ENCODE data around the gene CTSW. TPM values are rescaled to one million over a fixed set of nuclear protein-coding genes. Genes with fewer than 3 reads are reported as not detected.

Gene CTSW
- total RNA-seq, 6 donors from 2014 or later: 2.1 to 20.7 (median 11.4) TPM

DNA sequence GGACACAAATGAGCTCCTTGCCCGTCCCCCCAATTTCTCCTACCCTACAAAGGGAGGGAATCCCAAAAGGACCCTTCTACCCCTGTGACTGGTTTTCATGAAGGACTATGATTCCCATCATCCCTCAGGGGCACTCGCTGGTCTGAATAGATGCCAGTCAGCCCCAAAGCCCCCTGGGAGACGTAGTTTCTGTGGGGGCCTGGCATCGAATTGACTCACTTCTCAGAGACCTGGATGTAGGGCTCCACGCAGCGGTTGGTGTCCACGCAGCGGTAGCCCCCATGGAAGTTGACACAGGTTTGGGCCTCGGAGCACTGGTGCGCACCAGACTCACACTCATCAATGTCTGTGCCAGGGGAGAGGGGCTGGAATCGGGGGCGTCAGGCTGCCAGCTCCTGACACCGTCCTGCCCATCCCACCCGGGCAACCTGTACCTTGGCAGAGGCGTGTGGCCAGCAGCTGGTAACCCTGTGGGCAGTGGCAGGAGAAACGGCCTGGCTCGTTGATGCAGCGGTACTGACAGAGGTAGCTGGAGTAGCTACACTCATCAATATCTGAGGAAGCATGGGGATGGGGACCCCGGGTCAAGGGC lies 11.5 kb upstream of the CTSW start:
- WGBS, 2 donors: 95 to 96% methylated on average over 16 to 19 of the region's 19 CpGs
- peaks cover 16 to 76% (median 43%) of the 10 kb centered on the region in 4 donors for H3K36me3 ChIP-seq
- H3K27me3 ChIP-seq: no peaks in the 10 kb centered on the region
- H3K4me1 ChIP-seq: peaks cover 12 to 35% (median 22%) of the 10 kb centered on the region in 4 donors
- no peak for TF ChIP-seq POLR2A (IDR thresholded peaks at IDR 0.05)
- TF ChIP-seq, protein P1, sequence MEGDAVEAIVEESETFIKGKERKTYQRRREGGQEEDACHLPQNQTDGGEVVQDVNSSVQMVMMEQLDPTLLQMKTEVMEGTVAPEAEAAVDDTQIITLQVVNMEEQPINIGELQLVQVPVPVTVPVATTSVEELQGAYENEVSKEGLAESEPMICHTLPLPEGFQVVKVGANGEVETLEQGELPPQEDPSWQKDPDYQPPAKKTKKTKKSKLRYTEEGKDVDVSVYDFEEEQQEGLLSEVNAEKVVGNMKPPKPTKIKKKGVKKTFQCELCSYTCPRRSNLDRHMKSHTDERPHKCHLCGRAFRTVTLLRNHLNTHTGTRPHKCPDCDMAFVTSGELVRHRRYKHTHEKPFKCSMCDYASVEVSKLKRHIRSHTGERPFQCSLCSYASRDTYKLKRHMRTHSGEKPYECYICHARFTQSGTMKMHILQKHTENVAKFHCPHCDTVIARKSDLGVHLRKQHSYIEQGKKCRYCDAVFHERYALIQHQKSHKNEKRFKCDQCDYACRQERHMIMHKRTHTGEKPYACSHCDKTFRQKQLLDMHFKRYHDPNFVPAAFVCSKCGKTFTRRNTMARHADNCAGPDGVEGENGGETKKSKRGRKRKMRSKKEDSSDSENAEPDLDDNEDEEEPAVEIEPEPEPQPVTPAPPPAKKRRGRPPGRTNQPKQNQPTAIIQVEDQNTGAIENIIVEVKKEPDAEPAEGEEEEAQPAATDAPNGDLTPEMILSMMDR (IDR thresholded peaks at IDR 0.05): no peak
- no peak overlapping the region for H3K27ac ChIP-seq
- H3K9me3 ChIP-seq: no peaks in the 10 kb centered on the region
- no peak for ATAC-seq (ENCODE audit: low FRiP score in 2 of 2)
- DNase-seq: peak in 1 of 2 donors; percentile 52
- H3K4me3 ChIP-seq: no peak overlapping the region

DNA sequence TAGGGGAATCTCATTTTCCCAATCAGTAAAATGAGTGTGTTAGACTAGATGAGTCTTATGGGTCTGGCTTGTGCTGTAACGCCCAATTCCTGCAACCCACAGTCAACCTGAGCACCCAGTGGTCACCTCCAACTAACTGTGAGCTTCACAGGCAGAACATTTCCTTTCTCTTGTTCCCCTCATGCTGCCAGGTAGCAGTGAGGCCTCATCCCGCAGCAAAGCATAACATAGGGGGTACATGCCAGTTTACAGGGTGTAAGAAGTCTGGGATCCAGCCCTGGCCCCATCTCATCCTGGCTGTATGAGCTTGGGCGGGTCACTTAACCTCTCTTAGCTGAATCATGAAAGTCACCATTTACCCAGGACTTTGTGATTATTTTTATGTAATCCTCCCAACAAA lies 10.7 kb upstream of the CTSW start:
- WGBS, 2 donors: 91 to 93% methylated on average over 3 of the region's 3 CpGs
- DNase-seq (no peak), ATAC-seq (ENCODE audit: low FRiP score in 2 of 2) (no peak)
- peaks cover 15 to 33% (median 26%) of the 10 kb centered on the region in 4 donors for H3K4me1 ChIP-seq
- TF ChIP-seq POLR2AphosphoS5 (IDR thresholded peaks at IDR 0.05) (no peak), POLR2A (IDR thresholded peaks at IDR 0.05) (no peak), EP300 (IDR thresholded peaks at IDR 0.05) (no peak)
- TF ChIP-seq, protein P1 (IDR thresholded peaks at IDR 0.05): no peak
- H3K9me3 ChIP-seq: no peaks in the 10 kb centered on the region
- H3K36me3 ChIP-seq: peaks cover 16 to 68% (median 36%) of the 10 kb centered on the region in 4 donors
- no peaks in the 10 kb centered on the region for H3K27me3 ChIP-seq
- no peak overlapping the region for H3K4me3 ChIP-seq
- H3K27ac ChIP-seq: no peak overlapping the region

- TF ChIP-seq, protein P1 (IDR thresholded peaks at IDR 0.05): no peak
- no peak for TF ChIP-seq POLR2A (IDR thresholded peaks at IDR 0.05)
- TF ChIP-seq POLR2AphosphoS5 (IDR thresholded peaks at IDR 0.05): no peak
- TF ChIP-seq EP300 (IDR thresholded peaks at IDR 0.05): no peak
- peak overlapping the region in 3 of 4 donors; percentile 25 to 96 (median 91) for H3K27ac ChIP-seq
- peak in 1 of 2 donors; percentile 78 for DNase-seq
- WGBS, 2 donors: 84 to 91% methylated on average over 17 to 24 of the region's 24 CpGs
- H3K4me3 ChIP-seq: no peak overlapping the region
- no peaks in the 10 kb centered on the region for H3K9me3 ChIP-seq
- H3K4me1 ChIP-seq: peaks cover 17 to 36% (median 29%) of the 10 kb centered on the region in 4 donors
- no peak for ATAC-seq (ENCODE audit: low FRiP score in 2 of 2)
- H3K36me3 ChIP-seq: peaks cover 11 to 60% (median 27%) of the 10 kb centered on the region in 4 donors
- H3K27me3 ChIP-seq: no peaks in the 10 kb centered on the region
Measured at GRCh38 chr11:65869643-65870306, 9.9 kb upstream of the CTSW start.

DNA sequence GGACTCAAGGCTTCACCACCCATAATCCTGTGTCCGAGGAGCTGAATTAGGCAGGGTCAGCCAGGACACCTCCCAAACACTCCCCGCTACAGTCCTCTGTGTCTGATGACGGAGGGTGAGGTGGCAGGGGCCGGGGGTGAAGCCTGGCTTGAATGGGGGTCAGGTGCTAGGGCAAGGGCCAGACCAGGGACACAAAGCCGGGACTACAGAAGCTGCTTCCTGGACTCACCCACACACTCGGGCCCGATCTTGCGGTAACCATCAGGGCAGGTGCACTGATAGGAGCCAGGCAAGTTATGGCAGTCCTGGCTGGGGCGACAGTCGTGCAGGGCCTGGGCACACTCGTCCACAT lies 9.4 kb upstream of the CTSW start:
- DNase-seq: peak in 1 of 2 donors; percentile 58
- Histone ChIP-seq H3K36me3 (peaks cover 6 to 55% (median 22%) of the 10 kb centered on the region in 4 donors), H3K9me3 (no peaks in the 10 kb centered on the region), H3K27ac (peak overlapping the region in 3 of 4 donors; percentile 25 to 96 (median 91)), H3K27me3 (no peaks in the 10 kb centered on the region), H3K4me1 (peaks cover 17 to 36% (median 29%) of the 10 kb centered on the region in 4 donors), H3K4me3 (no peak overlapping the region)
- ATAC-seq (ENCODE audit: low FRiP score in 2 of 2): no peak
- WGBS, 2 donors: 84 to 93% methylated on average over 7 to 11 of the region's 11 CpGs
- no peak for TF ChIP-seq POLR2A (IDR thresholded peaks at IDR 0.05)
- TF ChIP-seq, protein P1 (IDR thresholded peaks at IDR 0.05): no peak
- no peak for TF ChIP-seq EP300 (IDR thresholded peaks at IDR 0.05)
- no peak for TF ChIP-seq POLR2AphosphoS5 (IDR thresholded peaks at IDR 0.05)
